OCI-LY1 (cell line): Measurements from ENCODE around the gene ROBO4.

Source experiments
- CTCF ChIP-seq: fragments of 200-600 bp; sonication (generic), shearing (Covaris generic); IDR thresholded peaks from 2 replicates; pipeline ENCODE4 v1.5.1; 2017; ENCODE audit warnings: mild to moderate bottlenecking, antibody characterized with exemption, low read length, moderate library complexity, mixed read lengths
- EZH2 ChIP-seq: fragments of 200-600 bp; sonication (generic), shearing (Covaris generic); IDR thresholded peaks from 2 replicates; pipeline ENCODE4 v1.8.0; 2017; ENCODE audit warnings: borderline replicate concordance, mixed run types, mild to moderate bottlenecking, antibody characterized with exemption, low read length, moderate library complexity, mixed read lengths

- no peak for TF ChIP-seq CTCF
- TF ChIP-seq EZH2, result no peak
Observed at GRCh38 chr11:124841201-124841600, 56.5 kb downstream of the ROBO4 start.
